Limb (tissue), 2 donors: ENCODE results near the gene GPC6.
"Not testable (repeated sequence)": the region's sequence is repeated elsewhere in the genome, so short reads cannot be mapped to it uniquely, and the experiment has no call there.

Experiments
- DNase-seq, 2 donors: peaks; one replicate each; pipeline ENCODE4 v3.0.0-alpha.2; 2016; ENCODE audit errors: extremely low spot score in 2 of 2

GPC6 gene

GRCh38 chr13:93425411-93425810 lies 198.8 kb downstream of the GPC6 start:
- no peak for DNase-seq

- DNase-seq = no peak
Observed at GRCh38 chr13:93430381-93430780, 203.8 kb downstream of the GPC6 start.

- DNase-seq = no peak
Observed at GRCh38 chr13:93435651-93436050, 209.0 kb downstream of the GPC6 start.

GRCh38 chr13:93437081-93437480 lies 210.5 kb downstream of the GPC6 start:
- DNase-seq = no peak

GRCh38 chr13:93446238-93446637 lies 219.6 kb downstream of the GPC6 start:
- DNase-seq = no peak

- peak in 1 of 2 donors; percentile 19 for DNase-seq
Observed at GRCh38 chr13:93450191-93450621, 223.6 kb downstream of the GPC6 start.

GRCh38 chr13:93450761-93451160 lies 224.2 kb downstream of the GPC6 start:
- no peak for DNase-seq

GRCh38 chr13:93454676-93455235 lies 228.1 kb downstream of the GPC6 start:
- not testable (repeated sequence) for DNase-seq

- no peak for DNase-seq
Observed at GRCh38 chr13:93455861-93456260, 229.3 kb downstream of the GPC6 start.

- DNase-seq = no peak
Observed at GRCh38 chr13:93460005-93460404, 233.4 kb downstream of the GPC6 start.

- no peak for DNase-seq
Observed at GRCh38 chr13:93462151-93462550, 235.5 kb downstream of the GPC6 start.

GRCh38 chr13:93466502-93467036 lies 240.0 kb downstream of the GPC6 start:
- DNase-seq = no peak

GRCh38 chr13:93467175-93467574 lies 240.6 kb downstream of the GPC6 start:
- no peak for DNase-seq

GRCh38 chr13:93468433-93468832 lies 241.8 kb downstream of the GPC6 start:
- DNase-seq = no peak

- DNase-seq = no peak
Observed at GRCh38 chr13:93472296-93472695, 245.7 kb downstream of the GPC6 start.

GRCh38 chr13:93472814-93473296 lies 246.2 kb downstream of the GPC6 start:
- DNase-seq = no peak

GRCh38 chr13:93473441-93474270 lies 247.0 kb downstream of the GPC6 start:
- peak in 1 of 2 donors; percentile 32 for DNase-seq

GRCh38 chr13:93476175-93476574 lies 249.6 kb downstream of the GPC6 start:
- DNase-seq = no peak

- no peak for DNase-seq
Observed at GRCh38 chr13:93477238-93477637, 250.6 kb downstream of the GPC6 start.

GRCh38 chr13:93480553-93481106 lies 254.0 kb downstream of the GPC6 start:
- DNase-seq = no peak

GRCh38 chr13:93496117-93496516 lies 269.5 kb downstream of the GPC6 start:
- DNase-seq = not testable (repeated sequence)

GRCh38 chr13:93496985-93497673 lies 270.5 kb downstream of the GPC6 start:
- DNase-seq = no peak
